Lower leg skin (tissue), 4 donors: ENCODE data around the gene BLM. TPM values are rescaled to one million over a fixed set of nuclear protein-coding genes. Genes with fewer than 3 reads are reported as not detected.

Source experiments
- DNase-seq, 2 donors: peaks; one replicate each; pipeline ENCODE4 v3.0.0-alpha.2; 2019; ENCODE audit warnings: low spot score in 2 of 2
- H3K4me3 ChIP-seq: fragments of 200-600 bp; sonication (generic); 2 replicates; pipeline ENCODE4 v1.5.1; 2017; ENCODE audit warnings: mild to moderate bottlenecking, low read depth; ENCODE audit not compliant: poor library complexity, severe bottlenecking
- CTCF ChIP-seq, 3 donors: fragments of 450-650 bp; IDR thresholded peaks; one replicate each; pipeline ENCODE4 v1.5.1; 2016; ENCODE audit warnings: antibody characterized with exemption in 3 of 3, mild to moderate bottlenecking in 3 of 3, moderate library complexity in 2 of 3
- POLR2A ChIP-seq, 2 donors: fragments of 450-650 bp; IDR thresholded peaks; one replicate each; pipeline ENCODE4 v1.6.1; 2016 to 2017; ENCODE audit warnings: antibody characterized with exemption in 2 of 2, mild to moderate bottlenecking in 1 of 2, moderate library complexity in 1 of 2
- WGBS, 2 donors: methylation state at CpG; one replicate each; pipeline ENCODE4 v1.1.5; 2018; 5-methylcytosine and 5-hydroxymethylcytosine counted together
- intact Hi-C: fragments of 100-400 bp; cut with DNase I; formaldehyde crosslinking; loops from one replicate; pipeline ENCODE4 v1.15.0; 2023; ENCODE audit warnings: low total_unique reads
- total RNA-seq, 4 donors: library from RNA; depleted of rRNA; stranded (reverse); fragments of >200 nt; gene quantifications; one replicate each; pipeline ENCODE4 v1.1.0, GENCODE V29; 2016

BLM gene
- total RNA-seq, 4 donors from 2014 or later, result 0.30 to 2.0 (median 0.45) TPM

DNA sequence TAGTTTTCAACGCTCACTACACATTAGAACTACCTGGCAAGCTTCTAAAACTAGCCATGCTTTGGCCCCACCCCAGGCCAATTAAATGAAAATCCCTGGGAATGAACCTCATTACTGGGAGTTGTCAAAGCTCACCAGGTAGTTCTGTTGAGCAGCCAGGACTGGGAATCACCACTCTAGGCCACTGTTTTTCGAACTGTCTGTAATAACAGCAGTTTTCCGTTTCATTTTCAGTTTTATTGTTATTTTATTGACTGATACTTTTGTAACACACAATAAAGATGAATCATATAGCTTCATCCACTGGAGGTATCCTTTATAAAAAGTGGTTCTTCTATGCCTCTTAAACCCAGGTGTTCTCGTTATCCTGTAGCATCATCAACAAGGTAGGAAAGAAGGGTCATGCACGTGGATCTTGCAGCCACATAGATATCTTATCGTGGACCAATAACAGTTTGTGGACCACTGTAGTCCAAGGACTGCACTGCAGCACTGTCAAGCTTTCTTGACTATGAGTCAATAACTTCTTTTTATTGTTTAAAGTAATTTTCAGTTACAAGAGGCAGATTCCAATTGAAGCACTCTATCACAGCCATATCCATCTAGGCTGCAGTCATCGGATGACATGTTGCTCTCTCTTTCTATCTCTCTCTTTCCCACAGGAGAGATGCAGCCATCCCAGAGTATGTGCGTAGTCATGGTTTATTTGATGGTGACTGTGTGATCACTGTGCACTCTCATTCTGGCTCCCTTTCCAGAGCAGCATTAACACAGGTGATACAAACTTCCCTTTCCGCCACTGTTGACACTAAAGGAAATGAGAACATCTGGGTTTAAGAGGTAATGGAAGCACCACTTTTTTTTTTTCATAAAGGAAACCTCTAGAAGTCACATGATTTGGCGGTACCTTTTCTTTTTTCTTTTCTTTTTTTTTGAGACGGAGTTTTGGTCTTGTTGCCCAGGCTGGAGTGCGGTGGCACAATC lies 39.0 kb upstream of the BLM start:
- TF ChIP-seq POLR2A (IDR thresholded peaks at IDR 0.05) (no peak), CTCF (IDR thresholded peaks at IDR 0.05) (no peak)
- no peak for DNase-seq
- 88 to 95% methylated on average over 12 of the region's 12 CpGs for WGBS, 2 donors
- H3K4me3 ChIP-seq, result no peak overlapping the region
- intact Hi-C loops, result no loop called here

GRCh38 chr15:90679959-90680358 lies 37.2 kb upstream of the BLM start:
- peak; percentile 62 to 89 for DNase-seq
- 45 to 55% methylated on average over 3 of the region's 3 CpGs for WGBS, 2 donors
- intact Hi-C loops, result no loop called here
- H3K4me3 ChIP-seq, result no peak overlapping the region
- TF ChIP-seq CTCF (IDR thresholded peaks at IDR 0.05), result no peak
- TF ChIP-seq POLR2A (IDR thresholded peaks at IDR 0.05), result no peak

DNA sequence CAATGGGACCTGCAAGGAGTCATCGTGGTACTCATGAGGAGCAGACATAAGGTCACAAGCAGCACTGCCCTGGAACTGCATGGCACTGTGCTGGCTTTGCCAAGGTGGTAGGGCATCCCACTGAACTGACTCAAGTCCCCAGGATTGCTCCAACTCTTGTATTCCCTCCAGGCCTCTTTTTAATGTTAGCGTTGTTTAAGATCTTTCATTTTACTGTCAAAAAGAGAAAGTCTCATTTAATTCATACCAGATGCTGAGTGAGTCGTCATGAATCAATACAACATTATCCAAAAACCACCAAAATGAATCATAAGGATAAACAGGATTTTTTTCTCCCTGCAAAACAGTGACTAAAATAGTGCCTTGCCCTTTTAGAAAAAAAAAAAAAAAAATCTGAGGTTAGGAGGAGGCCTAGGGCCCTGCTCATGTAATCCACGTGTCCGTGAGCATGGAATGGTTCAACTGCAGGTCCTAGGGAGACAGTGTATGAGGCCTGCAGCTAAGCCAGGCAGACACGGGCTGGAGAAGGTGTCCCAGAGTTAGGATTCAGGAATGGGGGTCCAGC lies 36.7 kb upstream of the BLM start:
- intact Hi-C loops, result no loop called here
- H3K4me3 ChIP-seq, result no peak overlapping the region
- no peak for TF ChIP-seq POLR2A (IDR thresholded peaks at IDR 0.05)
- no peak for TF ChIP-seq CTCF (IDR thresholded peaks at IDR 0.05)
- DNase-seq, result no peak
- WGBS, 2 donors, result 40 to 47% methylated on average over 6 of the region's 6 CpGs

DNA sequence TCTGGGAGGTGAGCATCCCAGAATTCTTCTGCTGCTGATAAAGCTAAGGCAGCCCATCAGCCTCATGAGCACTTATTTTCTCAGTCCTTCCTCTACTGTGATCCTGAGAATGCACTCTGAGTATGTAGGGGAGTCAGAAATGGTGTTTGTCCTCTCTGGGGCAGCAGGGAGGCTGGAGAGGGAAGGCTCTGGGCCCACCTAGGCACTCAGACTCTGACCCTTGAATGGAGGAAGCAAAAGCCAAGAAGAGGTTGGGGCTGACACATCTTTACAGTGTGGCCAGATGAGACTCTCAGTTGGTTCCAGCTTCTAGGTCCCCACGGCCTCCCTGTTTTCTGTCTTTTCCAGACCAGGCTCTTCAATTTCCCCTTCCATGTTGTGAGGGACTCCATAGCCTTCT lies 36.1 kb upstream of the BLM start:
- H3K4me3 ChIP-seq, result no peak overlapping the region
- no peak for DNase-seq
- TF ChIP-seq CTCF (IDR thresholded peaks at IDR 0.05) (no peak), POLR2A (IDR thresholded peaks at IDR 0.05) (no peak)
- WGBS, 2 donors, result 81 to 100% methylated on average over 1 of the region's 1 CpG
- intact Hi-C loops, result no loop called here

- no peak for DNase-seq
- intact Hi-C loops, result no loop called here
- 89 to 90% methylated on average over 9 of the region's 9 CpGs for WGBS, 2 donors
- H3K4me3 ChIP-seq, result no peak overlapping the region
- no peak for TF ChIP-seq CTCF (IDR thresholded peaks at IDR 0.05)
- TF ChIP-seq POLR2A (IDR thresholded peaks at IDR 0.05), result no peak
Measured at GRCh38 chr15:90681480-90681879, 35.7 kb upstream of the BLM start.
